GM19099 (cell line): ENCODE measurements around the gene LPO.

Source experiments
- POLR2A ChIP-seq: IDR thresholded peaks from 3 replicates; pipeline ENCODE4 v1.6.1; 2011; ENCODE audit warnings: low read depth; ENCODE audit not compliant: insufficient read length; ENCODE audit errors: extremely low read depth

LPO gene

DNA sequence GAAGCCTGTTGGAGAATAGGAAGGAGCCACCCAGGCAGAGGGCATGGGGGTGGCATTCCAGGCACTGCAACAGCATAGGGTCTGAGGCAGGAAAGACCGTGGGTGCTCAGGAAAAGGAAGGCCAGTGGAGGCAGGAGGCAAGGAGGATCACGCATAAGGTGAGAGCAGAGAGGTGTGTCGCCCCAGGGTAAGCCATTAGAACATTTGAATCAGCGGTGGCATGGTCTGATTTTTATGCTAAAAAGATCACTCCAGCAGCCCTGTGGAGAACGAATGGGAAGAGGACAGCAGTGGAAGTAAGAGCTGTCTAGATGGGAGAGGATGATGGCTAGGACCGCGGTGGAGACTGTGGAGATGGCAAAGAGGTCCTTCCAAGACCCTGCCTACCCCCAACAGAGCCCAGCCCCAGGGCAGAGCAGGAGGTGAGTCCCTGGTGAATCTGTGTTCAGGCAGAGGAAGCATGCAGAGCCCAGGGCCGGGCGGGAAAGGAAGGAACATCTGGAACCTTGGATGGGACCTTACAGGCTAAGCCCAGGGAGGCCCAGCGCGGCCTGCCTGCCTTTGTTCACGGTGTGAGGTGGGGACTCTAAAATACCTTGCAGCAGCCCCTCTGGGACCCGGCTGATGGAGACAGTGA, 7.8 kb downstream of the LPO start:
- no peak for TF ChIP-seq POLR2A

DNA sequence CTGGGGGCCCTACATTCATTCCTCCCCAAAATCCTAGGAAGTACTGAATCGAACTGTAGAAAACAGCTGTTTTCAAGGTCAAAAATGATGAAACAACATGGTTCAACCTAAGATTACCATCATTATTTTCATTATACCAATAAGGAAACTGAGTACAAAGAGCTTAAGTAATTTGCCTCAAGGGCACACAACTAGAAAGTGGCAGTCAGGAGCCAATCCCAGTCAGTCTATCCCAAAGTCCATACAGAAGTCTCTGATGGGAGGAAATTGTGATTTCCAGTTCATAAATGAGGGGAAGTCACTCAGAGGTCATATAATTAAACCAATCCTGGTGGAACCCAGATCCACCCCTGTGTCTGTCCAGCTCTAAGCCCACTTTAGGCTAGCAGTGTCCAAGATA, 8.4 kb downstream of the LPO start:
- no peak for TF ChIP-seq POLR2A

DNA sequence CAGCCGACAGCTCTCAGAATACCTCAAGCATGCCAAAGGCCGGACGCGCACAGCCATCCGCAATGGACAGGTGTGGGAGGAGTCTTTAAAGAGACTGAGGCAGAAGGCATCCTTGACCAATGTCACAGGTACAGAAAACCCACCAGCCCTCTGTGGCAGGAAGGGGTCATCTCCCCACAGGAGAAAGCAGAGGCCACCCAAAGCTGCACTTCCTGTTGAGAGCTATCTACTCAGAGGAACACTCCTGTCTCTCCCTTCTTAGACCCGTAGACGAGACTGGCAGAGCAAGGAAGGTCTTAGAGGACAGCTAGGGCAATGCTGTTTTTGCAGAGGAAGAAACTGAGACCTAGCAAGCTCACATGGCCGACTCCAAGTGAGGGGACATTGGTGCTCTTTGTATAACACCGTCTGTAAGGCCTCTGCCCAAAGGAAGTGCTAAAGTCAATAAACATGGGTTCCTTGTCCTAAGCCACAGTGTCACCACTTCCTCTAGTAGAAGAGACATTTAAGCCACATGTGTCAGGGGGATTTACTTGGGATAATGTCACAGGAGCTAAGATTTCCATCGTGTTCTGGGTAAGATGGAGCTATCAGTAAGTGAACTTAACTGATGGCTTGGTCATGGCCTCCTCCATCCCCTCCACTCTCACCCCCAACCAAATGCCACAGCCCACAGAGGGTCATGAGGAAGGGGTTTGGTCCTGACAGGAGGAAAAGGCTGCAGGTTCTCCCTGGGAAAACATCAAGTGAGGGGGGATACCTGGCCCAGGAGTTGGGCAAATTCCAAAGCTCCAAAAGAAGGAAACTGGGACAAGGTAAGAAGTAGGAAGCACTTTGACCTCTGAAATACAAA, 9.4 kb downstream of the LPO start:
- no peak for TF ChIP-seq POLR2A

DNA sequence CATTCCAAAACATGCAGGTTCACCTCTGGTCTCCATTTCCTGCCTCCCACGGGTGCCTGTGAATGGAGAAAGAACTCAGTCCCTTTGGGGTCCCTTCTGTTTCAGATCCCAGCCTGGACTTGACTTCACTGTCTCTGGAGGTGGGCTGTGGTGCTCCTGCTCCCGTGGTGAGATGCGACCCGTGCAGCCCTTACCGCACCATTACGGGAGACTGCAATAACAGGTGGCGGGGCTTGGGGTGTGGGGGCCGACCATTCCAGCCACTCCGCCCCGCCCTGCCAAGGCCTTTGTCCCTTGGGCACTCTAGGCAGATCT, 10.5 kb downstream of the LPO start:
- TF ChIP-seq POLR2A, result no peak

DNA sequence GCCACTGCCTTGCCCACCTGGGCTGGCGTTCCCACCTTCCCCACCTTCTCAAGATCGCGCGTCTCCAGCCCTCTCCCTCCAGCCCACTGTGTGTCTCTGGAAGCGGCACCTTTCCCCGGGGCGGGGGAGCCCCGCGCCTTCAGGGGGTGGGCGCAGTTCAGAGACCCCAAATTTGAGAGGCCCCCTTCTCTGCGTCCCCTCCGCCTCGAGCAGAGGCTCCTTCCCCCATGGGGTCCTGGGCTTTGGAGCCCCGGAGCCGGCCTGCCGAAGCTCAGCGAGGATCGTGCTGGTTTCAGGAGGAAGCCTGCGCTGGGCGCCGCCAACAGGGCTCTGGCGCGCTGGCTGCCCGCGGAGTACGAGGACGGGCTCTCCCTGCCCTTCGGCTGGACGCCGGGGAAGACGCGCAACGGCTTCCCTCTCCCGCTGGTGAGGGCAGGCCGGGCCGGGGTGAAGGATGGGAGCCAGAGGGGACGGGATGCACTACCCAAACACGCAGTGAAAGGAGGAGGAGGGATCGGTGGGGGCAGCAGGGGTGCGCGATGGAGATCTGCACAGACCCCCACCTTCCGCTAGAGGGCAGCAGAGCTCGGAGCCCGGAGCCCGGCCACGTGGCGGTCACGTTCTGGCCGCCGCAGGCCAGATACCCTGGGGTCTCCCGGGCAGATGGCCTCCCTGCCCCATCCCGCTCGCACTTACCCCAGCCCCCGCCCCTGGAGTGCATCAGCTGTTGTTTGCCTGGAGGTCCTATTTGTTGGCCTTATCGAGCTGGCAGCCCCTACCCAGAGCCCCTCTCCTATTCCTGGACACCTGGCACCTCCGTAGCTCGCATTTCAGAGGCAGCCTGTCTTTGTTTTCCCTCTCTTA, 11.1 kb downstream of the LPO start:
- TF ChIP-seq POLR2A, result no peak

DNA sequence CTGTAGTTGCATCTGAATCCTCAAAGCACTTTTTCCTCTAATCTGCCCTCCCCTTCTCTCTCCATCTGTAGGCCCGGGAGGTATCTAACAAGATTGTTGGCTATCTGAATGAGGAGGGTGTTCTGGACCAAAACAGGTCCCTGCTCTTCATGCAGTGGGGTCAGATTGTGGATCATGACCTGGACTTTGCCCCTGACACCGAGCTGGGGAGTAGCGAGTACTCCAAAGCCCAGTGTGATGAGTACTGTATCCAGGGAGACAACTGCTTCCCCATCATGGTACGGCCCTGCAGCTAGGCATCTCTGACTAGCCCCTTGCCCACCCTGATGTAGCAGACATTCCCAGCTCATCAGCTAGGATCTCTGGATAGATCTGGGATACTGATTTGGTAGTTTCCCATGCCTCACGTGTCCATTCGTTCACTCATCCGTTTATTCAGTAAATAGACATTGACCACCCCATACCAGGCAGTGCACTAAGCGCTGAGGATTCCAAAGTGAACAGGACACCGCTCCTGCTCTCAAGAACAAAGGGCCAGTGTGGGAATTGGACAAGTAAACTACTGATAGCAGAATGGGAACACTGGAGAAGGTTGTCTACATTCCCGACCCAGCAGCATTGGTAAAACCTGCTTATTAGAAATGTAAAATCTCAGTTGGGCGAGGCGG, 12.1 kb downstream of the LPO start:
- no peak for TF ChIP-seq POLR2A

DNA sequence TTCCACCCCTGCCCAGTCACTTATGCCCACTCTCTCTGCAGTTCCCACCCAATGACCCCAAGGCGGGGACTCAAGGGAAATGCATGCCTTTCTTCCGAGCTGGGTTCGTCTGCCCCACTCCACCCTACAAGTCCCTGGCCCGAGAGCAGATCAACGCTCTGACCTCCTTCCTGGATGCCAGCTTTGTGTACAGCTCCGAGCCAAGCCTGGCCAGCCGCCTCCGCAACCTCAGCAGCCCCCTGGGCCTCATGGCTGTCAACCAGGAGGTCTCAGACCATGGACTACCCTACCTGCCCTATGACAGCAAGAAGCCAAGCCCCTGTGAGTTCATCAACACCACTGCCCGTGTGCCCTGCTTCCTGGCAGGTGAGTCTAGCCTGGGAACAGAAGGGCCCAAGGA, 13.8 kb downstream of the LPO start:
- TF ChIP-seq POLR2A, result no peak

DNA sequence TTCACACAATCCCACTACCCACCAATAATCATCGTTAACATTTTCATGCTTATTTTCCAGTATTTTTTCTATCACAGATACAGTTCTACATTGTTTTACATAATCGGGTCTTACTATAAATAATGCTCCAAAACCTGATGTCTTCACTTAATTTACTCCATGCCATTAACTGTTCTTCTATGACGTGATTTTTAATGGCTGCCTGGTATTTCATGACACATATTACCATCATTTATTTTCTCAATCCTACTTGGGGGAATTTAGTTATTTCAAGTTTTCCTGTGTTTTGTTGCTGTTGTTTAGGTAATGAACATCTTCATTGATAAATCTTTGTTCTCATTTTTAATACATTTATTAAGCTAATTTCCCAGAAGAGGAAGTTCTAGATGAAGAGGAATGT, 14.7 kb downstream of the LPO start:
- TF ChIP-seq POLR2A, result no peak

DNA sequence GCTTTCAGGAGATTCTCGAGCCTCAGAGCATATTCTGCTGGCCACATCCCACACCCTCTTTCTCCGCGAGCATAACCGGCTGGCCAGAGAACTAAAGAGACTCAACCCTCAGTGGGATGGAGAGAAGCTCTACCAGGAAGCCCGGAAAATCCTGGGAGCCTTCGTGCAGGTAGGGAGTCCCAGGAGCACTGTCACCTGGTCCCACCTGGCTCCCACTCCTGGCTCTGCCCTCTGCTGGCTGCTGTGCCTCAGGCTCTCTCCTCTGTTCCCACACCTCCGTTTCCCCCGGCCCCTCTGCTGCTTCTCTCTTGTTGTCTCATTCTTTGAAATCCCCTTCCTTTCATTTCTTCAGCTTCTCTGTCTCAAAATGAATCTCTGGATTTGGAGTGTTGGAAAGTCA, 16.4 kb downstream of the LPO start:
- no peak for TF ChIP-seq POLR2A

DNA sequence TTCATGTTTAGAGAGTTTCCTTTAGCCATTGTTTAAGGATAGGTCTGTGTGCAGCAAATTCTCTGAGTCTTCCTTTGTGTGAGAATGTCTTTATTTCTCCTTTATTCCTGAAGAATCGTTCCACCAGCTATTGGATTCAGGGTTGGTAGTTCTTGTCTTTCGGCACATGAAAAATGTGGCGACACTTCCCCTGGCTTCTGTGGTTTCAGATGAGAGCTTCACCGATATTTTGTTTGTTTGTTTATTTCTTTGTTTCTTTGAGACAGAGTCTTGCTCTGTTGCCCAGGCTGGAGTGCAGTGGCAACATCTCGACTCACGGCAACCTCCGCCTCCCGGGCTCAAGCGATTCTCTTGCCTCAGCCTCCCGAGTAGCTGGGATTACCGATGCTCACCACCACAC, 23.8 kb downstream of the LPO start:
- no peak for TF ChIP-seq POLR2A

DNA sequence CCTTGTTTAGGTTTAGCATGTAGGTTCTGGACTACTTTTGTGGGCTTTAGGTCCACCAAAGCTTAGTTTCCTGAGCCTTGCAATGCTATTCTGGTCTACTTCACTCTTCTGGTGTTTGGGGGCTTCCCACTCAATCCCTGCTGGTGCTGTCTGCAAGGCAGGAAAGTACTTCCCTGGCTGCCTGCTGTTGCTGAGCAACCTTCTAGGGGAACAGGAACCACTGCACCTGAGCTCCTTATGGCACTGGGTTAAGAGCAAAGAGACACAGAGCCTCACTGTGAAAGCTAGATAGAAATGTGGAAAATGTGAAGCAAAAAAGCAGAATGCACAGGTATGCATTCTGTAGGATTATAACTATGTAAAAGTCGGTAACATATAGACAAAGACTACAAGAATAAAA, 25.4 kb downstream of the LPO start:
- no peak for TF ChIP-seq POLR2A

DNA sequence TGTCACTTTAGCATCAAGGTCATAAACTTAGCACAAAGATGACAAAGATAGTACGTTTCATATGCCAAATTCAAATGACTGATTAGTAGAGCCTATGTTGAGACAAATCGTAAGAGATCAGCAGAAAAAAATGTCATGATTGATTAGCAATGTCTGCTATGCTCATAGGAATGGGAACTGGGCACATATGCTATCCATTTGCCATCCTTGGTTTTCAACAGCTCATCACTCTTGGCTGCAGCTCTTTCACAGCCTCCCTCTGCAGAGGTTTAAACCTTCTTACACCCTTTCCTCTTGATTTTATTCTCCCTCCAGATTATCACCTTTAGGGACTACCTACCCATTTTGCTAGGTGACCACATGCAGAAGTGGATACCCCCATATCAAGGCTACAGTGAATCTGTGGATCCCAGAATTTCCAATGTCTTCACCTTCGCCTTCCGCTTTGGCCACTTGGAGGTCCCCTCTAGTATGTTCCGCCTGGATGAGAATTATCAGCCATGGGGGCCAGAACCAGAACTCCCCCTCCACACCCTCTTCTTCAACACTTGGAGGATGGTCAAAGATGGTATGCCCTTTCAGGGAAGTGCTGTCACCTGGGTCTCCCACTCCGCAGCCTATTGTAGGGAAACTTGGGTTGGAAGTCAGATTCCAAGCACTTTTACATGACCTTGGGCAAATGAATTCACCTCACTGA, 26.2 kb downstream of the LPO start:
- TF ChIP-seq POLR2A, result no peak

DNA sequence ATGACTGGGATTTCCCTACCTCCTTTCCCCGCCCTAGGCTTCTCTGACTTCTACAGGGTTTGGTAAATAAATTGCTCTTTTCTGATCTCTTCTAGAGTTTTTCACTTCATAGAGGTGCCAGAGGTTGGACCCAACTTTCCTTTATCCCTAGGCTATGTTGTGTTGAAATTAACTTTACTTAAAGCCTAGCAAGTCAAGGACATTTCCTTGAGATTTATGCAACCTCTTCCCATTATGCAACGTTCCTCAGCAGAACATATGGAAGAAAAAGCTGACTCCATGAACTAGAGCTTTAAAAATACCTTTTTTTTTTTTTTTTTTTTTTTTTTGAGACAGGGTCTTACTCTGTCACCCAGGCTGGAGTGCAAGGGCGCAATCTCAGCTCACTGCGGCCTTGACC, 26.9 kb downstream of the LPO start:
- no peak for TF ChIP-seq POLR2A

DNA sequence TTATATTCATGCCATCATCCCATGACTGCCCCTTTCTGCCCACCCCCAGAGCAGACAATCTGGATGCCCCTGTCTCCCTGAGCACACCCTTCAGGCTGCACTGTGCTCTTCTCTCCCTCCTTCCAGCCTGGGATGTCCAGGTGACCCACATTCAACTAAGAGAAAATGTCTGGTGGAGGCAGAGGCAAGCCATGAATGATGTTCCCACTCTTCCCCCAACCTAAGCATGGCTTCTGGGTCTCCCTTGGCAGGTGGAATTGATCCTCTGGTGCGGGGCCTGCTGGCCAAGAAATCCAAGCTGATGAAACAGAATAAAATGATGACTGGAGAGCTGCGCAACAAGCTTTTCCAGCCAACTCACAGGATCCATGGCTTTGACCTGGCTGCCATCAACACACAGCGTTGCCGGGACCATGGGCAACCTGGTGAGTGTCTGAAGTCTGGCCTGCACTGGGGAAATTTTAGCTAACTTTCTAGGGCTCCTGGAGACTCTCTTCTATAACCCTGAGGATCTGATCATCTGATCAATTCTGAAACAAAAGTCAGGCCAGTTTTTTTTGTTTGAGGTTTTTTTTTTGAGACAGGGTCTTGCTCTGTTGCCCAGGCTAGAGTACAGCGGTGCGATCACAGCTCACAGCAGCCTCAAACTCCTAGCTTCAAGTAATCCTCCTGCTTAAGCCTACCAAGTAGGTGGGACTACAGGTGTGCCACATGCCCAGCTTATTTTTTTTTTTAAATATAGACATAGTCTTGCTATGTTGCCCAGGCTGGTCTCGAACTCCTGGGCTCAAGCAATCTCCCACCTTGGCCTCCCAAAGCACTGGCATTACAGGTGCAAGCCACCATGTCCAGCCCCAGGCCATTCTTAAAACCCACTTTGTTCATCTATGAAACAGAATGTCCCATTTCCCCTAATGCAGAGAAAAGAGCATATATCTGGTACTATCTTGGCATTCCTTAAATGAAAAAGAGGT, 27.8 kb downstream of the LPO start:
- no peak for TF ChIP-seq POLR2A
